Superior temporal gyrus (tissue), 1 donor: ENCODE measurements around the gene POLR2L.
A peak's percentile ranks its signal among the peaks of the same experiment; 100 is the strongest.

ENCODE experiments used
- DNase-seq: peaks from one replicate; pipeline ENCODE4 v3.0.0-alpha.2; 2016; ENCODE audit errors: extremely low spot score

Gene POLR2L

DNA sequence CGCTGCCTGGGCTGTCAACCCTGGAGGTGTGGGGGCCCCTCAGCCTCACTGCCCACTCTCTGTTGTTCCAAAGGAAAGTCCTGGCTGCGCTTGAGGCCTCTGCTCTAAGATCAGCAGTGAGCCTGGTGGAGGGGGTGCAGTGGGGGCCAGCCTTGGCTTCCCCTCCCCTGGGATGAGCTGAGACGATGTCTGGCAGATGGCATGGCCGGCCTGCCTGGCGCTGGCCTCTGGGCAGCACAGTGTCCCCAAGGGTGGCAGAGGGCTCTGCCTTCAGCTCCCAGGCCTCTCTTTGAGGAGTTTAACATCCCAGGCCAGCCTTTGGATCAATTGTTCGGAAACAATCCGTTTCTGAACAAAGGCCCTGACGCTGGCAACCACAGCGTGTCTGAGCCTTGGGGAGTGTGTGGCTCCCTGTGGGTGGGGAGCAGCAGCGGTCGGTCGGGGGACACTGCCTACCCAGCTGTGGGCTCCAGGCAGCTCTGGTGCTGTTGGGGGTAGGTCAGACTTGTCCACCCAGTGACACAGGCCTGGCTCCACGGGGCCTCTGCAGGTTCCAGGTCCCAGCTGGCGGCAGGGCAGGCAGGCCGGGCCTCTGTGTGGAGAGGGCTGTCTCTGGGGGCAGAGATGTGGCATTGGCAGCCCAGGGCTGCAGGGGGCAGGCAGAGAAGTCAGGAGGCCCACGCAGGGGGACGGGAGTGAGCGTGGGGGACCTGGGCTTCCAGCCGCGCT, 12.4 kb upstream of the POLR2L start:
- DNase-seq = no peak

DNA sequence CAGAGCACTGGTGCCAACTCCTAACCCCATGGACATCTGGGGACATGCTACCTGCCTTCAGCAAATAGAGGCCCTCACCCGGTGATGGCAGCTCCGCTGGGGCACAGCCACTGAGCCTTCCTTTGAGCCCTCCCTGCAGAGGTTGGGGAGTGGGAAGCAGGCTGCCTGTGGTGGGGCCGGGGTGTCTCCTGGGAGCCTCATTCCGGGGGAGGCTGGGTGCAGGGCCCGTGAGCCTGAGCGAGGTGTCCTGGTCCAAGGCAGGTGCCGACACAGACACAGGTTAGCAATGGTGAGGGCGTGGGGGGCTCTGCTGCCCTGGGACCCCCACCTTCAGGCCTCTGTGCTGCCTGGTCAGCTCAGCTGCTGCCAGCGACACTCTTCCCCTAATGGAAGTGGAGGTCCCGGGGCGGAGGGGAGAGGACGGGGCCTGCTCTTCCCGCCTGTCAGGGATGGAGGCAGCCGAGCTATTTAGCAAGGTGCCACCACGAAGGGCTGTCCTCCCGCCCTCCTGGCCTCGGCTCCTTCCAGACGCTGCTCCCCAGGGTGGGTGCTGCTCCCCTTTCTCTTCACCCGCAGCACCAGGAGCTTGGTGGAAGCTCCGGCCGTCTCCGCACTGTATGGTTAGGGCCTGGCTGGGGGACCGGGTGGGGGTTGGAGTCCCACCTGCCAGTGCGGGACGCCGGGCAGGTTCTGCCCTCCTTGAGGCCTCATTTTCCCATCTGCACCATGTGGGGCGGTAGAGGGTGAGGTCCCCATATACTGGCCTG, 11.5 kb upstream of the POLR2L start:
- no peak for DNase-seq

DNA sequence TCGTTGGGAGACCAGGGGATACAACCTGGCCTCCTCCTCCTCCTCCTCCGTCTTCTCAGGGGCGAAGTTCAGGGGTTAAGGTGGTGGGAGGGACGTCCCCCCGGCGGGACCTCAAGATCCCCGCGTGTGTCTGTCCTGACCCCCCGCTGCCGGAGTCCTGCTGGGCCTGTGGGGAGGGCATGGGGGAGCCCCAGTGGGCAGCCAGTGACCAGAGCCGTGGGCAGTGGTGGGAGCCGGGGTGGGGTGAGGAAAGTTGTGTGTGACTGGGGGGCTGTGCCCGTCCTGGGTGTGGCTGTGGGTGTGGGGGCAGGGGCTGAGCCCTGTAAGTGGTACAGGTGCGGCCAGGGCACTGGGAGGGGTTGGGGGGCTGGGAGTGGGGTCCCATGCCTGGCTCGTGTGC, 10.4 kb upstream of the POLR2L start:
- DNase-seq = no peak

DNA sequence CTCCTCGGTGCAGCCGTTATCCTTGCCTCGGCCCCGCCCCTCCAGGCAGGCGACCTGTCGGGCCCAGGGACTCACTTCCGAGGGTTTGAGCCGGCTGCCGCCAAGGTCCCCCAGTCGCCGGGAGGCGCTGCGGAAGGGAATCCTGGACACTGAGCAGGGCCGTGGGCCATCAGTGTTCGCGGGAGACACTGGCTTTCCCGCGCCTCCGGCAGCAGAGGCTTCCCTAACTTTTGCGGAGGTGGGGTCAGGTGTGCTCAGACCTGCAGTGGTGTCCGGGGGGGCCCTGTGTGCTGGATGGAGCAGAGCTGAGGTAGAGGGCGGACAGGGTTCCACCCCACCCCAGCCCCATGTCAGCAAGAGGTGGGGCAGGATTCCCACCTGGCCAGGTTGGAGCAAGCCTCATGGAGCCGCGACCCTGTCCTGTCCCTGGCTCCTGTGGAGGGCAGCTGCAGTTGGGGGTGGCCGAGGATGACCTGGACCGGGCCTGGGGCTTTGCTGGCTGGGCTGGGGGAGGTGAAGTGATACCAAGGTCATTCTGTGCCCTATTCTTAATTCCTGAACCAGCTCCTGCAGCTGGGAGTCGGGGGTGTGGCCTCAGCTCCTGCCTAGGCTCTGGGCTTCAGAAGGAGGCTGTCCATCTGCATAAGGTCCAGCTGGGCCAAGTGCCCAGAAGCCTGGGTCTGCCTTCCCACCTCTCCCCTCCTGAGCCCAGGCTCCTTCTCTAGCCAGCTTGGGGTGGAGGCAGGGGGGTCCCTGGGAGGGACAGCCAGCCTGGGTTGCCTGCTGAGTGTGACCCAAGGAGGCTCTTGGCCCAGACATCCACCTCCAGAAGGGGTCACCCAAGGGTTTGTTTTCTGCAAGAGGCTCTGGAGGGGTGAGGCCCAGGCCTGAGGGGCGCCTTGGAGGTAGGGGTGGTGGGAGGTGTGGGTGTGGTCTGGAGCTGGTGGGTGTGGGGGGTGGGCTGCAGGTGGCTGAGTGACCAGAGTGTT, 8.7 kb upstream of the POLR2L start:
- no peak for DNase-seq

DNA sequence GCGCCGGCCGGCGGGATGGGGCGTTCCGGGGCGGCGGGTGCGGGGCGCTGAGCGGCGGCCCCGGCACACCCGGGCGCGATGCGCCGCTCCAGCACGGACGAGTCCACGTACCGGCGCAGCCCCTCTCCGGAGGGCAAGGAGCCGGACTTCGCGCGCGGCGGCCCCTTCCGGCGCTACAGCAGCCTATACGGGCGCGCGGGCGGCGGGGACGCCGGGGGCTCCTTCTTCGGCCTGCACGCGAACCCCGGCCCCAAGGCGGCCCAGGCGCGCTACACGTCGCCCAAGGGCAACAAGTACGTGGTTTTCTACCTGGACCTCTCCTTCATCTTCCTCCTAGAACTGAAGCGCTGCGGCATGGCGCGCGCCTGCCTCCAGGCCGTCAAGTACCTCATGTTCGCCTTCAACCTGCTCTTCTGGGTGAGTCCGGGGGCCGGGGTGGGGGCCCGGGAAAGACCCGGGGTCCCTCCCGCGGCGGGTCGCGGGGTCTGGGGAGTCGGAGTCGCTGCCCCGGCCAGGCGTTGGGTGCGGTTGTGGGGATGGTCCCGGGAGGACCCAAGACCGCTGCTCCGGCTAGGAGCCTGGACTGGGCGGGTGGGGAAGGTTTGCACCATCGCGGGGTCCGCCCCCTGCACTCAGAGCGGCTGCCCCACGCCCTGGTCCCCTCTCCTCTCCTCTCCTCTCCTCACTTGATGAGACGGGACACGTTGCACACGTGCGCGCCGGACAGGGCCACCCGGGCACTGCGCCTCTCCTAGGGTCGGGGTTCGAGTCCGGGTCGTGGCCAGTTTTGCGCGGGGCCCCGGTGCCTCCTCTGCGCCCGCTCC, 7.8 kb upstream of the POLR2L start:
- DNase-seq = no peak

DNA sequence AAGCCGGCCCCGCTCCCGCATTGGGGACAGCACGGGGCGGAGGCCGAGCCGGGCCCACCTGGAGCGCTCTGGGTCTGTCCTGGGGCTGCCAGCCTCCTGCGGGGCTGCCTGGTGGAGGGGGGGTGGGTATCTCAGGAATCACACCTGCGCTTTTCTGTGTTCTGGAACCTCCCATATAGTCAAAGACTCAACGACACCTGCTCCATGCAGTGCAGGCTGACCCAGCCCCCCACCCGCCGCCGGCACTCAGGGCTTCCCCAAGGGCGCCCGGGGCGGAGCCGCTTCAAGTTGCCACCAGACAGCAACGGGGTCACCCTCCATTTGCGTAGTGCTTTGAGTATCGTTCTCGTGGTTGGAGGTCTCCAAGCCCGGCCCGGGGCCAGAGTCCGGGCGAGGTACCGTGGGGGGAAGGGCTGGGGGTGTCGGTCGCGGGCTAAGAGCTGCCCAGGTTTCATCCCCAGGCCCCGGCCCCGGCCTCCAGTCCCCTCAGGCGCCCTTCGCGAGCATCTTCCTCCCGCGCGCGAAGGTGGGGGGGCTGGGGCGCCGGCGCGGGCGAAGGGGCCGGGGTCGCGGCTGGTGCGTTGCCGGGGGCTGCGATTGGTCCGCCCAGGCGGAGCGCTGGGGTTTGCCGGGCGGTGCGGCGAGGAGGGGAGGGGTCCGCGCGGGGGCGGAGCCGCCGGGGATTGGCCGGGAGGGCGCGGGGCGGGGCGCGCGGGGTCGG, 6.9 kb upstream of the POLR2L start:
- DNase-seq = no peak

DNA sequence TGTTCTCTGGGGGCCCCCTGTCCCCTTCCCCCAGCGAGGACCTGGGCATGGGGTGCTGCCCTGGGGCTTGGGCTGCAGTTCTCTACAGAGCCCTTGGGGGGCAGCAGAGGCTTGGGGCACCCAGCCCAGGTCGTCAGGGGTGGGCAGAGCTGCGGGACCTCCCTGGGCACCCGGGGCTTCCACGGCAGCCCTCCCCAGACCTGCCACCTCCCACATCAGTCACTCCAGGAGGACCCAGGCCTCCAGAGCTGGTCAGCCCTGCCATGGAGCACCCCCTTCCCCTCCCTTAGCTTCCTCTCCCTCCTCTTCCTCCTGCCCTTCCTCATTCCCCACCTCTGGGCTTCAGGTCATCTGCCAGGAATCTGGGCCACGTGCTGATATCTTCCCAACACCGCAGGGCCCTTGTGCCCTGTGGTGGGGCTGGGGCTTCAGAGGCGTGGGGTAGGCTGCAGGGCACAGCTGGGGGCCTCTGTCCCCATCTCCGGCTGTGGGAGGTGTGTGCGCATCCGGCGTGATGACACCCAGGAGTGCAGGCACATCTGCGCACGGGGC, 6.1 kb upstream of the POLR2L start:
- DNase-seq = peak; percentile 22

DNA sequence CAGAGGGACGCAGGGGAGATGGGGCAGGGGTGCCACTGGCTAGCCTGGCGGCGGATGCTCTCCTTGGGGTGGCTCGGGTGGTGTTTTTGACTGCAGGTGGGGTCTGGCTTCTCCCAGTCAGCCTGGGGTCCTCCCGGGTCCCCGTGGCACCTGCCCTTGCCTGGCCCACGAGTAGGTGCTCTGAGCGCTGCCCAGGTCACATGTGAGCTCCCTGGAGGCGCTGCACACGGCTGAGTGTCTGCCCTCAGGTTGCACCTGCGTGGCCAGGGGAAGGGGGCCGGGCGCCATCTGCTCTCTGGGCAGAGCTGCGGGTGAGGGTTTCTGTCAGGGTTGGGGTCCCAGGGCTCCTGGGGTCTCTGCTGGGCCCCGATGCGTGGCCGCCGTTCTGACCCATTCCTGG, 5.5 kb upstream of the POLR2L start:
- DNase-seq = no peak

GRCh38 chr11:846496-847098, 4.3 kb upstream of the POLR2L start:
- DNase-seq = no peak

DNA sequence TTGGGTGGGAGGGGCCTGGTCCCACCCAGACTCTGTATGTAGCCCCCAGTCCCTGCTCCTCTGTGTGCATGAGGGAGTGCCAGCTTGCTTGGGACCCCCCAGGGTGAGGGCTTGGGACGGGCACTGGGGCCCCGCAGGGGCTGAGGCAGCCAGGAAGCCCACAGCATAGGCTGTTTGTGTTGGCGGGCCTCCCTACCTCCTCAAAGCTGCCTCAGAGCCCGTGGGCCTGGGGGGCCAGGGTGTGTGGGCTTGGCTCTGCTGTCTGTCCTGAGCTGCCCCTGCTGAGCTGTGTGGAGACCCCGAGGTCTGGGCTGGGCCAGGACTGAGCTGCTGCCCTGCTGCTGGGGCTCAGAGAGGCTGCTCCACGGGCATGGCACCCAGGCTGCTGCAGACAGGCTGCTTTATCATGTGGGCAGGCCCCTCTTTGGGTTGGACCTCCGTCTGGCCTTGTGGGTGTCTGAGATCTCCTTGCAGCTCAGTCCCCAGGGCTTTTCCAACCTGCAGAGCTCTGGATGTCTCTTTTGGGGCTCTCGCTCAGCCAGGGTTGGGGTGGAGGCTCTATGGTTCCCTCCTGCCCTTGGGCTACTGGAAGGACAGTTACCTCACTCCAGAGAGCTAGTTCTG, 3.7 kb upstream of the POLR2L start:
- no peak for DNase-seq

GRCh38 chr11:844693-845644, 2.6 kb upstream of the POLR2L start:
- no peak for DNase-seq

- DNase-seq = no peak
These were observed 1.7 kb upstream of the POLR2L start for GRCh38 chr11:843818-844692.

DNA sequence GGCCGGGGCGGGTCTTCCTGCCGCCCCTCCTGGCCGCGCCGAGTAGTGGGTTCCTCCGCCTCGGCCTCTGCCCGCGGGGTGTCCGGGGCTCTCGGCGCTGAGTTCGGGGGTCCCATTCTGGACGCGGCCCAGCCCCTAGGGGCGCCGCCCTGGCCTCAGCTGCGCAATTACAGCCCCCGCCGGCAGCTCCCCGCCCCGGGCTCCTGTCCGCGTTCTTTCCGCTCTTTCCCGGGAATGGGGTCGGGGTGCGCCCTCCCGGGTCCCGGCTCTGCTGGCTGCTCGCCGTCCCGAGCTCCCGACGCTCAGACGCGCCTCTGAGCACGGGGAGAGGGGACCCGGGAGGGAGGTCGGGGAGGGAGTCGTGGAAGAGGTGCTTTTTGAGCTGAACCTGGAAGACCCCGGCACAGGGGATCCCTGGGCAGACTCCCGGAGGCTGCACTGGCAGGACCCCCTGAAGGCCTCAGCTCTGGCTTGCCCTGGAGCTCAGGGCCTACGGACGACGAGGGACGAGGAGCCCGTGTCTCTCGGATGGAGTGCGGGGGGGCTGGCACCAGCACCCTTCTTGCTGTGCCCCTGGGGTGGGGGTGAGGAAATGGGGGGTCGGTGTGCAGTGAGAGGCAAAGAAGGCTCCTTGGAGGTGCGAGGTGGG, 881 bp upstream of the POLR2L start:
- no peak for DNase-seq

DNA sequence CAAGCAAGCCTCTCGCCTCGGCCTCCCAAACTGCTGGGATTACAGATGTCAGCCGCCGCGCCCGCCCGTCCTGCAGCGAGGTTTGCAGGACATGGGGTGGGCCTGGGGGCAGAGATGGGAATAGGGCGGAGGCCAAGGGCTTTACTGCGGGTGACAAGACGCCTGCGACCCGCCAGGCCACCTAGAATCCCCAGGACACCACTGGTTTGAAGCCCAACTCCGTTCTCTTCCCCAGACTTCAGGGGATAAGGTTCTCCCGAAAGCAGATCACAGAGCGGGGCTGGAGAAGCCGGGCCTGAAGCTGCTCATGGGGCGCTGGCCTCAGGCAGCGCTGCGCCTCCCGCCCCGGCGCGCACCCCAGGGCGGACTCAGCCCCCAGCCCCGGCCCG, 354 bp downstream of the POLR2L start:
- no peak for DNase-seq

DNA sequence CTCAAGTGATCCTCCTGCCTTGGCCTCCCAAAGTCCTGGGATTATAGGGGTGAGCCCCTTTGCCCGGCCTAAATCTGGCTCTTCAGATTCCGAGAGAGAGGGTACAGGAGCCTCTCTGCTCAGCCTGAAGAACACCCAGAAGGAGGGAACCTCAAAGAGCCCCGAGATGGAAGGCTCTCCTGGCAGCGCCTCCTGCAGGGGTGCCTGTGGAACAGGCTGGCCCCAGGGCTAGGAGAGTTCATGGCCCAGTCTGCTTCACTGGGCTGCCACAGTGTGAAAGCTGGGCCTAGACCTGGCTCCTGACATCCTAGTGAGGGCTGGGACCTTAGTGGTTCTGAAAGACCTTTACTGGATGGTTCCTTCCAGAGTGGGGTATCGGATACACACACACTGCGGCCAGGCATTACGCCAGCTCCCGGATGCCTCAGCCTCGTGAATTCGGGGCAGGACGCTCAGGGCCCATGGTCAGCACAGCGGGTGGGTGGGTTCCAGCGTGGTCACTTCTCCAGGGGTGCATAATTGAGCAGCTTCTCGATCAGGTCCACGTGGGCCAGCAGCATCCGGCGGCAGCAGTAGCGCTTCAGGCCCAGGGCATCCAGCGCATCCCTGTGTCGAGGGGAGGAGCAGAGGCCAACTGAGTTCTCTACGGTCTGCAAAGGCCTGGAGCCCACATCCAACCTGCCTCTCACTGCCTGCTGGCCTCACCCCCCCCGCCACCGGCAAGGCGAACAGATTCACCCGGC, 2.3 kb downstream of the POLR2L start:
- no peak for DNase-seq

- no peak for DNase-seq
These were observed 3.1 kb downstream of the POLR2L start for GRCh38 chr11:839280-839623.
